Activated T-helper 17 cell treated with anti-CD3 and anti-CD28 coated beads, Interleukin-2, amount 50 U/mL, for 72 hours (primary cell): ENCODE results near the gene PADI4. TPM values are rescaled to one million over a fixed set of nuclear protein-coding genes. Genes with fewer than 3 reads are reported as not detected.

Experiments
- ATAC-seq: fragments of 150-1000 bp; cut with Tn5 transposase; replicated peaks from 2 replicates; pipeline ENCODE4 v1.10.0; 2021; ENCODE audit warnings: mild to moderate bottlenecking, moderate library complexity
- H3K27ac Mint-ChIP-seq: one replicate; pipeline ENCODE4 v1.8.0; 2022; ENCODE audit warnings: mixed read lengths
- H3K27me3 Mint-ChIP-seq: one replicate; pipeline ENCODE4 v1.8.0; 2022; ENCODE audit warnings: mixed read lengths
- H3K36me3 Mint-ChIP-seq: one replicate; pipeline ENCODE4 v1.8.0; 2022; ENCODE audit warnings: low read depth, mild to moderate bottlenecking, mixed read lengths
- H3K4me1 Mint-ChIP-seq: one replicate; pipeline ENCODE4 v1.8.0; 2022; ENCODE audit warnings: mixed read lengths
- H3K4me3 Mint-ChIP-seq: one replicate; pipeline ENCODE4 v1.8.0; 2022; ENCODE audit warnings: mild to moderate bottlenecking, mixed read lengths
- H3K9me3 Mint-ChIP-seq: one replicate; pipeline ENCODE4 v1.8.0; 2022; ENCODE audit warnings: mixed read lengths
- total RNA-seq, 2 donors: library from RNA; stranded (reverse); gene quantifications; one replicate each; pipeline ENCODE4 v1.2.3, GENCODE V29; 2022

The PADI4 gene, protein sequence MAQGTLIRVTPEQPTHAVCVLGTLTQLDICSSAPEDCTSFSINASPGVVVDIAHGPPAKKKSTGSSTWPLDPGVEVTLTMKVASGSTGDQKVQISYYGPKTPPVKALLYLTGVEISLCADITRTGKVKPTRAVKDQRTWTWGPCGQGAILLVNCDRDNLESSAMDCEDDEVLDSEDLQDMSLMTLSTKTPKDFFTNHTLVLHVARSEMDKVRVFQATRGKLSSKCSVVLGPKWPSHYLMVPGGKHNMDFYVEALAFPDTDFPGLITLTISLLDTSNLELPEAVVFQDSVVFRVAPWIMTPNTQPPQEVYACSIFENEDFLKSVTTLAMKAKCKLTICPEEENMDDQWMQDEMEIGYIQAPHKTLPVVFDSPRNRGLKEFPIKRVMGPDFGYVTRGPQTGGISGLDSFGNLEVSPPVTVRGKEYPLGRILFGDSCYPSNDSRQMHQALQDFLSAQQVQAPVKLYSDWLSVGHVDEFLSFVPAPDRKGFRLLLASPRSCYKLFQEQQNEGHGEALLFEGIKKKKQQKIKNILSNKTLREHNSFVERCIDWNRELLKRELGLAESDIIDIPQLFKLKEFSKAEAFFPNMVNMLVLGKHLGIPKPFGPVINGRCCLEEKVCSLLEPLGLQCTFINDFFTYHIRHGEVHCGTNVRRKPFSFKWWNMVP
- under 1 TPM in 1 of 2 donors, not detected in 1; 0.19 TPM for total RNA-seq

DNA sequence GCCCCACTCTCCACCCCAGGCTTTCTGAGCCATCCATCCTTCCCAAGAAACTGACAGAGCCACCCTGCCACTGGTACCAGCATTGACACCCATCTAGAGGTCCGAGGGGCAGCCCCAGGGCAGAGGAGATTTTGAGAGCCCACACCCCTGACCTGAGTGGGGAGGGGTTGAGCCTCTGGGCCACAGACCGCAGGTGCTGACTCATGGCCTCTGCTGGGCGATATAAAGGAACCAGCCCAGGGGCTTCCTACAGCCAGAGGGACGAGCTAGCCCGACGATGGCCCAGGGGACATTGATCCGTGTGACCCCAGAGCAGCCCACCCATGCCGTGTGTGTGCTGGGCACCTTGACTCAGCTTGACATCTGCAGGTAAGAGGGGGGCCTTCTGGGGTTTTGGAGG, at the start of gene PADI4:
Gene PADI4, plus strand, starts transcription at position 252 of the 400 bp plus-strand sequence. Its CDS starts 26 bp downstream, at position 278.
- H3K36me3 Mint-ChIP-seq = no peaks in the 10 kb centered on the region
- no peak within 1 kb of the TSS for H3K4me3 Mint-ChIP-seq
- peaks cover 1% of the 10 kb centered on the region for H3K9me3 Mint-ChIP-seq
- no peak within 1 kb of the TSS for H3K27ac Mint-ChIP-seq
- H3K4me1 Mint-ChIP-seq = no peaks in the 10 kb centered on the region
- ATAC-seq = no peak
- H3K27me3 Mint-ChIP-seq = peaks cover 38% of the 10 kb centered on the region

DNA sequence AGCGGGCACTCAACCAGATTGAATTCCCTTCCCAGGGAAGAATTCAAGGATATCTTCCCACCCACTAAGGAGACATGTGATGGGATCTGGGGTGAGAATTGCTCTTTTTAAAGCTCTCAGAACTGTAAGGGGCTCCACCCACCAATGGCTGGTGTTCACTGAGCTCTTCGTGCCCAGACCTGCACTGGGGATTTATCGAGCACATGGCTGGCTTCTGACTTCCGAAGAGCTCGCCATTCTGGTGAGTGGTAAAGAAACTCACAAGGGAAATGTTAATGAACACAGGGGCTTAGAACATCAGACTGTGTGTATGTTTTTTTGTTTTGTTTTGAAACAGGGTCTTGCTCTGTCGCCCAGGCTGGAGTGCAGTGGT, 49.3 kb upstream of the PADI4 start:
- no peak for ATAC-seq
- Mint-ChIP-seq H3K27ac (no peak overlapping the region), H3K9me3 (no peaks in the 10 kb centered on the region), H3K36me3 (no peaks in the 10 kb centered on the region), H3K4me3 (no peak overlapping the region), H3K27me3 (peaks cover 19% of the 10 kb centered on the region), H3K4me1 (no peaks in the 10 kb centered on the region)

DNA sequence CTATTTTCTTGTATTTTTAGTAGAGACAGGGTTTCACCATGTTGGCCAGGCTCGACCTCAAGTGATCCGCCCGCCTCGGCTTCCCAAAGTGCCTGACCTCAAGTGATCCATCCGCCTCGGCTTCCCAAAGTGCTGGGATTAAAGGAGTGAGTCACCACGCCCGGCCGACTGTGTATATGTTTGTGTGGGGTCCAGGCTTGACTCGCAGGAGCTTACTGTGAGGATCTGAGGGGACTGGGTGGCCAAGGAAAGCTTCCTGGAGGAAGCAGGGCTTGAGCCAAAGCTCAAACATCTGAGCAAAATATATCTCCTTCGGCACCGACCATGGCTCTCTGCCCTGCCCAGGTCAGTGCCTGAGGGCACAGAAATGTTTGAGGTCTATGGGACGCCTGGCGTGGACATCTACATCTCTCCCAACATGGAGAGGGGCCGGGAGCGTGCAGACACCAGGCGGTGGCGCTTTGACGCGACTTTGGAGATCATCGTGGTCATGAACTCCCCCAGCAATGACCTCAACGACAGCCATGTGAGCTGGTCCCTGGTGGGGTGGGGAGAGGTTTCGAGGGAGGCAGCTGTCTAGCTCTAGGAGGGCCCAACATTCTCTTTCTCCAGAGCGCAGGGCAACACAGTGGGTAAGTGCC, 48.6 kb upstream of the PADI4 start:
- Mint-ChIP-seq H3K27me3 (peaks cover 19% of the 10 kb centered on the region), H3K27ac (no peak overlapping the region), H3K4me3 (no peak overlapping the region), H3K4me1 (no peaks in the 10 kb centered on the region), H3K9me3 (no peaks in the 10 kb centered on the region), H3K36me3 (no peaks in the 10 kb centered on the region)
- no peak for ATAC-seq

DNA sequence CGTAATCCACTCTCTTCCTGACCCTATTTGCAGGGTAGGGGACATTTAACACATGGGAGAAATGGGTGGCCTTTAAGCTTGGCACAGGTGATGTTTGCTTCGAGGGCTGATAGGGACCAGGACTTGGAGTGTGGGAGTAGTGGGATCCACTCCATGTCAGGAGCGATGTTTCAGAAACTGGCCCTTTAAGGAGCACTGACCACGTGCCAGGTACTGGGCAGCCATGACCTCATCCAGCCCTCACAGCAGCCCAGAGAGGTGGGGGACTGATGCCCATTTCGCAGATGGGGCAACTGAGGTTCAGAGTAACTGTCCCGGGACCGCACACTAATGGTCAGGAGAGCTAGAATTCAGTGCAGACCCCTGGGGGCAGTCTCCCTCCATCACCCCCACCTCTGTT, 47.7 kb upstream of the PADI4 start:
- Mint-ChIP-seq H3K9me3 (no peaks in the 10 kb centered on the region), H3K27ac (no peak overlapping the region), H3K4me1 (no peaks in the 10 kb centered on the region), H3K27me3 (peaks cover 19% of the 10 kb centered on the region), H3K36me3 (no peaks in the 10 kb centered on the region), H3K4me3 (no peak overlapping the region)
- no peak for ATAC-seq

DNA sequence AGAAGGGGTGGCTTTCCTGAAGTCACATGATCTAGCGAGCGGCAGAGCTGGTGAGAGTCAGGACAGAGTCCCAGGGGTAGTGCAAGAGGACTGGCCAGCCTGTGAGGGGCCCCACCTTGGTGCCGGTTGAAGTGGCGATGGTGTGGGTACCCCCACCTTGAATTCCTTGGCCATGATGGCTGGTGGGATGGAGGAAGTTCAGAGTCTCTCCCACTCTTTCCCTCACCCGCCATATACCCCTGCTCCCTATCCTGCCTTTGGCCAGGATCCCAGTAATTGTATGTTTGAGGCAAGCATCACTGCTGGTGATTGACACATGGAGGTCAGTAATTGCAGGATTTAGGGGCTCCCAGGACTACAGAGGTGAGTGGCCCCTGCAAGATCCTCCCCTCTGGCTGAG, 47.3 kb upstream of the PADI4 start:
- H3K9me3 Mint-ChIP-seq = no peaks in the 10 kb centered on the region
- no peaks in the 10 kb centered on the region for H3K4me1 Mint-ChIP-seq
- no peak for ATAC-seq
- no peak overlapping the region for H3K27ac Mint-ChIP-seq
- peaks cover 16% of the 10 kb centered on the region for H3K27me3 Mint-ChIP-seq
- no peak overlapping the region for H3K4me3 Mint-ChIP-seq
- no peaks in the 10 kb centered on the region for H3K36me3 Mint-ChIP-seq

DNA sequence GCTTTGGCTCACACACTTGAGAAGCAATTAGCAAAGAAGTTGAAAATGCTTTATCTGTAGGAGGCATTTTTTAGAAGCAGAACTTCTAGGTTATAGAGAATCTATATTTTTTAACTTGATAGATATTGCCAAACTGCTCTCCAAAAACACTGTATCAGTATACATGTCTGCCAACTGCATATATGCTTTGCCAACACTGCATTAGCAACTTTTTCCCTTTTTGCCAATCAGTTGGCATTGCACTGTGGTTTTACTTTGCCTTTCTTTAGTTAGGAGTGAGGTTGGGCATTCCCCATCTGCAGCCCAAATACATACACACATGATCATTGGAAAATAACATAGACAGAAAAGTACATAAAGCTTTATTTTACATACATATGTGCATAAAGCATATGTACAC, 44.1 kb upstream of the PADI4 start:
- H3K4me3 Mint-ChIP-seq = no peak overlapping the region
- ATAC-seq = no peak
- H3K9me3 Mint-ChIP-seq = no peaks in the 10 kb centered on the region
- H3K27me3 Mint-ChIP-seq = peaks cover 3% of the 10 kb centered on the region
- H3K36me3 Mint-ChIP-seq = no peaks in the 10 kb centered on the region
- H3K4me1 Mint-ChIP-seq = no peaks in the 10 kb centered on the region
- no peak overlapping the region for H3K27ac Mint-ChIP-seq

DNA sequence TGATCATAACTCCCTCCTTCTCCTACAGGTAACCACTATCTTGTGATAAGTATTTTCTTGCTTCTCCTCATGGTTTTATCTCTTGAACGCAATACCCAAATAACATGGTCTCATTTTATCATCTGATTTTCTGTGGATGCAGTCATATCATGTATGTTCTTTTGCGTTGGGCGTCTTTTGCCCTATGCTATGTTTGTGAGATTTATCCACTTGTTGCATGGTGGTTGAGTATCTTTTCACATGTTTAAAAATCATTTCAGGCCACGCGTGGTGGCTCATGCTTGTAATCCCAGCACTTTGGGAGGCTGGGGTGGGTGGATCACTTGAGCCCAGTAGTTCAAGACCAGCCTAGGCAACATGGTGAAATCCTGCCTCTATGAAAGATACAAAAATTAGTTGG, 43.5 kb upstream of the PADI4 start:
- ATAC-seq = no peak
- Mint-ChIP-seq H3K36me3 (no peaks in the 10 kb centered on the region), H3K4me1 (no peaks in the 10 kb centered on the region), H3K27me3 (peaks cover 3% of the 10 kb centered on the region), H3K9me3 (no peaks in the 10 kb centered on the region), H3K27ac (no peak overlapping the region), H3K4me3 (no peak overlapping the region)

DNA sequence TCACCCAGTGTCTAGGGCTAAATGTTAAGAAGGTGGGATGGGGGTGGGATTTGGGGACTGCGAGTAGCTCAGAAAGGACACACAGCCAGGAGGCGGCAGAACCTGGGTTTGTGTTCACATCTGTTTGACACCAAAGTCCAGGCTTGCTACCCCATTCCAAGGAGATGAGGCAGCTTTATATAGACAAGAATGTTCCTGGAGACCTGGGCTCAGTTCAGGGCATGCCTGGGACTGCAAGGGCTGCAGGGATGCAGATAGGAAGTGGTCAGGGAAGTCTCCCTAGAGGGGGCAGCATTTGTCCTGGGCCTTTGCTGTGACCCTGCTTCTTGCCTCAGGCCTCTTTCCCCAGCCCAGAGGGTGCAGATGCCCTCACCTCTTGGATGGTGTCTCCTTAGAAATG, 42.8 kb upstream of the PADI4 start:
- H3K4me3 Mint-ChIP-seq = no peak overlapping the region
- no peaks in the 10 kb centered on the region for H3K4me1 Mint-ChIP-seq
- no peak overlapping the region for H3K27ac Mint-ChIP-seq
- peaks cover 3% of the 10 kb centered on the region for H3K27me3 Mint-ChIP-seq
- no peaks in the 10 kb centered on the region for H3K36me3 Mint-ChIP-seq
- H3K9me3 Mint-ChIP-seq = no peaks in the 10 kb centered on the region
- ATAC-seq = no peak

DNA sequence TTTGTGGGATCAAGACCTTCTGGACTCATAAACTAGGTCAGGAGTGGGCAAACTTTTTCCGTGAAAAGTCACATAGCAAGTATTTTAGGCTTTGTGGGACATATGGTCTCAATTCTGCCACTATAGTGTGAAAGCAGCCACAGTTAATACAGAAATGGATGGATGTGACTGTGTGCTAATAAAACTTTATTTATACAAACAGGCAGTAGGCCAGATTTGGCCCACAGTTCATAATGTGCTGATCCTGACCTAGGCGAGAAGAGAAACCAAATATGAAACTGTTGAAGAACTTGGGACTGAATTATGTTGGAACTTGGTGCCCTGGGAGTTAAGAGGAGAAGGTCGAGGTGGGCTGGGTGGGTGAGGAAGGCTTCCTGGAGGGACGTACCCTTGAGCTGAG, 42.0 kb upstream of the PADI4 start:
- no peak for ATAC-seq
- Mint-ChIP-seq H3K9me3 (no peaks in the 10 kb centered on the region), H3K36me3 (no peaks in the 10 kb centered on the region), H3K27me3 (peaks cover 3% of the 10 kb centered on the region), H3K27ac (no peak overlapping the region), H3K4me1 (no peaks in the 10 kb centered on the region), H3K4me3 (no peak overlapping the region)

DNA sequence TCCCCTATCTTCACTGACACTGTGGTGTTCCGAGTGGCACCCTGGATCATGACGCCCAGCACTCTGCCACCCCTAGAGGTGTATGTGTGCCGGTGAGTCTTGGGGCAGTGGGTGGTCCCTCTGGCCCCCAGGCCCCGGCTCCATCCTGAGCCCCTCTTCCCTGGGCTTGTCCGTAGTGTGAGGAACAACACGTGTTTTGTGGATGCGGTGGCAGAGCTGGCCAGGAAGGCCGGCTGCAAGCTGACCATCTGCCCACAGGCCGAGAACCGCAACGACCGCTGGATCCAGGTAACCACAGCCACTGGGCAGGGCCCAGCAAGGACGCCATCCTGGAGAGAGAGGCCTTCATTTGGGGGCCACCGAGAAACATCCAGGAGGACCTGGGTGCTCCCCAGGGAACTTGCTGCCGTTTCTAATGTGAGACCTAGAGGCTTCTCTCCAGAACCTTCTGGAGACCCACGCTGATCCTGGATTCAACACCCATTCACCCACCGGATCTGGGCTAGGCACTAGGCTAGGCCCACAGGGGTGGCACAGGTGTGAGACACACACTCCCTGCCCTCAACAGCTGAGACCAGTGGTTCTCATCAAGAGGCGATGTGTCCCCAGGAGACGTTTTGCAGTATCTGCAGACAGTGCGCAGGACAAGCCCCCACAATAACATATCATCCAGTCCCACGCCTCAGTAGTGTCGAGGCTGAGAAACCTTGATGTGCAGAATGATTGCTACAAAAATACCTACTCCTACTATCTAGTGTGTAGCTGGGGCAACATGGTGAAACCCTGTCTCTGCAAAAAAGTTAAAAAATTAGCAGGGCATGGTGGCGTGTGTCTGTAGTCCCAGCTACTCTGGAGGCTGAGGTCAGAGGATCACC, 36.9 kb upstream of the PADI4 start:
- no peaks in the 10 kb centered on the region for H3K9me3 Mint-ChIP-seq
- H3K36me3 Mint-ChIP-seq = no peaks in the 10 kb centered on the region
- ATAC-seq = no peak
- H3K4me3 Mint-ChIP-seq = no peak overlapping the region
- H3K4me1 Mint-ChIP-seq = no peaks in the 10 kb centered on the region
- H3K27ac Mint-ChIP-seq = no peak overlapping the region
- H3K27me3 Mint-ChIP-seq = peaks cover 11% of the 10 kb centered on the region

DNA sequence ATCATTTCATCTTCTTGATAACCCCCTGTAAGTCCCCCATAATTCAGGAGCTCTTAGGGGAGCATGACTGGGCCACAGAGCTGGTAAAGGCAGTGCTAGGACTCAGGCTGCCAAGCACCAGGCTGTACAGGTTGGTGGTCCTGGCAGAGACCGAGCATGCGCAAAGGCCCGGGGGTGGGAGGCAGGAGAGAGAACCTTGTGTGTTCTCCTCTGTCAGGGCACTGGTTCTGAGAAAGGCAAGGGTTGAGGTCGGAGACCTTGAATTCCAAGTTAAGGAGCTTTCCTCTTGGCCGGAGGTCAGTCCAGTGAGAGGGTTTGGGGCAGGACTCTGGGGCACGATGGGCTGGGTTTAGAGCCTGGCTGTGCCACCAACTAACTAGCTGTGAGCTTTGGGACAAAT, 35.9 kb upstream of the PADI4 start:
- no peaks in the 10 kb centered on the region for H3K9me3 Mint-ChIP-seq
- no peaks in the 10 kb centered on the region for H3K36me3 Mint-ChIP-seq
- no peak for ATAC-seq
- H3K4me1 Mint-ChIP-seq = no peaks in the 10 kb centered on the region
- H3K27me3 Mint-ChIP-seq = peaks cover 11% of the 10 kb centered on the region
- H3K4me3 Mint-ChIP-seq = no peak overlapping the region
- no peak overlapping the region for H3K27ac Mint-ChIP-seq

DNA sequence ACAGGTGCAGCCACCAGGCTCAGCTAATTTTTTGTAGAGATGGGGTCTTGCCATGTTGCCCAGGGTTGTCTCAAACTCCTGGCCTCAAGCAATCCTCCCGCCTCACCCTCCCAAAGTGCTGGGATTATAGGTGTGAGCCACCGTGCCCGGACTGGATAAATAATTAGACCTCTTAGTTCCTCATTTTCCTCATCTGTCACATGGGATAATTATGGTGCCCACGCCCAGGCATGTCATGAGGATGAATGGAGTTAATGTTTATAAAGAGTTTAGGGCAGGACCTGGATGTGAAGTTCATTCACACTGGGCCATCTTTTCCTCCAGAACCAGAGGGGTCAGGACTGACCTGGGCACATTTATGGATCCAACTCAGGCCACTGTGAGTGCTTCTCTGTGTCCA, 35.4 kb upstream of the PADI4 start:
- Mint-ChIP-seq H3K27me3 (peaks cover 11% of the 10 kb centered on the region), H3K9me3 (no peaks in the 10 kb centered on the region), H3K36me3 (no peaks in the 10 kb centered on the region), H3K4me1 (no peaks in the 10 kb centered on the region), H3K4me3 (no peak overlapping the region), H3K27ac (no peak overlapping the region)
- no peak for ATAC-seq

DNA sequence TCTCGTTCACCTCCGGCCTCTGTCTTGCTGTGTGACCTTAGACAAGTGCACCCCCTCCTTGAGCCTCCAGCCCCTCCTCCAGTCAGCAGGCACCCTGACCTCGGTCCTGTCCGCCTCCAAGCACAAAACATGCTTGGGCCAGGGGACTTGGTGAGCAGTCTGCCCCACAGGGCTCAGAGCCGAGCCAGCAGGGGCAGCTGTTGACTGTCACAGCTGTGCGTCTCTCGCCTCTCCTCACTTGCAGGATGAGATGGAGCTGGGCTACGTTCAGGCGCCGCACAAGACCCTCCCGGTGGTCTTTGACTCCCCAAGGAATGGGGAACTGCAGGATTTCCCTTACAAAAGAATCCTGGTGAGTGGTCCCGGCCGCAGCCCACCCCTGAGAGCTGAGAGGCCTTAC, 34.9 kb upstream of the PADI4 start:
- Mint-ChIP-seq H3K4me3 (no peak overlapping the region), H3K27ac (no peak overlapping the region), H3K27me3 (peaks cover 11% of the 10 kb centered on the region), H3K36me3 (no peaks in the 10 kb centered on the region), H3K9me3 (no peaks in the 10 kb centered on the region), H3K4me1 (no peaks in the 10 kb centered on the region)
- no peak for ATAC-seq
